ENCODE data around the gene GALC. TPM values are rescaled to one million over a fixed set of nuclear protein-coding genes. Genes with fewer than 3 reads are reported as not detected.

GALC gene
- total RNA-seq, 1 experiment from 2014 or later: 15.7 TPM

DNA sequence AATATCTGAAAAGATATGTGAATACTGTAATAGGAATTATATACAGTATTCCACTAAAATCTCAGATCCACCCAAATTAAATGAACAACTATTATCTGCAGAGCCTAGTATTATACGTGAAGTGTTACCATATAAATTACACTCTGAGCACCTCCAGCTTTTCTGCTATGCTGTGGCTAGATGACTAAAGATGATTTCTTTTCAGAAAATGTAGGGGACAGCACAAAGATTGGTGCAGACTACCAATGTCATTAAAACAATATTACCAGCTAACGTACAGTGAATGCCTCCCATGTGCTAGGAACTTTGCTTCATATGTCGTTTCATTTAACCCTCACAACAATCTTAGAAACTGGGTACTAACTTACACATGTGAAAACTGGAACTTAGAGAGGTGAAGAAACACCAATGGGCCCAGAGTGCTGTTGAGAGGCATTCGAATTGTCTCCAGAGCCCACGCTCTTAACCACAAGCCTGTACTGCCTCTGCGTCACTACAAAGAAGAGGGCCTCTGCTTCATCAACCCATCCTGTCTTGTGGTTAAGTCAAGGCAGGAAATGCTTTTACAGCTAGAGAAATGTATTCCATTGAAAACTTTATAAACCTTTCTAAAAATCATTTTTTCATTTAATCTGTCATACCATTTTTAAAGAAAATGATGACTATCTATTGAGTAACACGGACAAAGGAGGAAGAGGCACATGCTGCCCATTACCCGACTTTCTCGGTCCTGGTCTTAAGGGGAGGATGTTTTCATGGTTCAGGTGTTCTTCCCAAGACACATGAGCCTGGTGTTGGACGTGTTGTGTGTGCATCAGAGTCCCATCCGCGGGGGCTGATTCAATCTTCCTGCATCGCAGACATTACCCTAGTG is 13.2 kb upstream of the GALC start:
- no peak for DNase-seq (ENCODE audit: low read depth)

- DNase-seq (ENCODE audit: low read depth): no peak
Measured at GRCh38 chr14:88005050-88005481, 12.1 kb upstream of the GALC start, which contains the start of gene GPR65. Gene GPR65, plus strand, starts transcription at chr14:88005135. Its CDS starts 5,713 bp downstream, at chr14:88010848.

GRCh38 chr14:88004506-88005036 is 11.6 kb upstream of the GALC start:
- no peak for DNase-seq (ENCODE audit: low read depth)

GRCh38 chr14:88003425-88003824 is 10.4 kb upstream of the GALC start:
- no peak for DNase-seq (ENCODE audit: low read depth)

GRCh38 chr14:88002421-88003075 is 9.6 kb upstream of the GALC start:
- no peak for DNase-seq (ENCODE audit: low read depth)

DNA sequence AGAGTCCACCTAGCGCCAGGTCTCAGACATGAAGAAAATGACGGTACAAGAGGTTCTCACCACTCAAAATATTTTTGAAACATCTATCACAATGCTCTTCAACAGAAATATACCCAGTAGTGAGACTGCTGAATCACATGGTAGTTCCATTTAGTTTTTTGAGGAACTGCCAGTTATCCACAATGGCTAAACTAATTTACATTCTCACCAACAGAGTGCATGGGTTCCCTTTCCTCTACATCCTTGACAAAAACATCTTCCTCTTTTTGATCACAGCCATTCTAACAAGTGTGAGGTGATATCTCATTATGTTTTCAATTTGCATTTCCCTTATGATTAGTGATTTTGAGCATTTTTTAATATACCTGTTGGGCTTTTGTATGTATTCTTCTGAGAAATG is 6.3 kb upstream of the GALC start:
- no peak for DNase-seq (ENCODE audit: low read depth)

GRCh38 chr14:87998482-87998881 is 5.5 kb upstream of the GALC start:
- DNase-seq (ENCODE audit: low read depth): no peak

DNA sequence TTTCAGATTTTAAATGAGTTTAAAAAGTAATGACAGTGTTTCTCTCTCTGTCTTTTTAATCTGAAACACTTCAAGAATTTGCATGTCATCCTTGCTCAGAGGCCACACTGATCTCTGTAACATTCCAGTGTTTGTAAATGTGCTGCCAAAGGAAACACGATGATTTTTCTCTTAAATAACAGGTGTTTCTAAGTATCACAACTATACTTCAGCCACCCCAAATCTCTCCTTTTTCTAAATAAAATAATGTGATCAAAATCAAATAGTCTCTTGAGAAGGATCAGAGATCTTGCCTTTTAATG is 3.3 kb upstream of the GALC start:
- no peak for DNase-seq (ENCODE audit: low read depth)

- peak; percentile 13 for DNase-seq (ENCODE audit: low read depth)
Measured at GRCh38 chr14:87995500-87996290, 2.7 kb upstream of the GALC start.

GRCh38 chr14:87994974-87995373 is 2.0 kb upstream of the GALC start:
- DNase-seq (ENCODE audit: low read depth): no peak

GRCh38 chr14:87992346-87992717 is 650 bp downstream of the GALC start:
- no peak for DNase-seq (ENCODE audit: low read depth)

GRCh38 chr14:87990682-87991081 is 2.3 kb downstream of the GALC start:
- no peak for DNase-seq (ENCODE audit: low read depth)

GRCh38 chr14:87989956-87990299 is 3.1 kb downstream of the GALC start:
- no peak for DNase-seq (ENCODE audit: low read depth)

DNA sequence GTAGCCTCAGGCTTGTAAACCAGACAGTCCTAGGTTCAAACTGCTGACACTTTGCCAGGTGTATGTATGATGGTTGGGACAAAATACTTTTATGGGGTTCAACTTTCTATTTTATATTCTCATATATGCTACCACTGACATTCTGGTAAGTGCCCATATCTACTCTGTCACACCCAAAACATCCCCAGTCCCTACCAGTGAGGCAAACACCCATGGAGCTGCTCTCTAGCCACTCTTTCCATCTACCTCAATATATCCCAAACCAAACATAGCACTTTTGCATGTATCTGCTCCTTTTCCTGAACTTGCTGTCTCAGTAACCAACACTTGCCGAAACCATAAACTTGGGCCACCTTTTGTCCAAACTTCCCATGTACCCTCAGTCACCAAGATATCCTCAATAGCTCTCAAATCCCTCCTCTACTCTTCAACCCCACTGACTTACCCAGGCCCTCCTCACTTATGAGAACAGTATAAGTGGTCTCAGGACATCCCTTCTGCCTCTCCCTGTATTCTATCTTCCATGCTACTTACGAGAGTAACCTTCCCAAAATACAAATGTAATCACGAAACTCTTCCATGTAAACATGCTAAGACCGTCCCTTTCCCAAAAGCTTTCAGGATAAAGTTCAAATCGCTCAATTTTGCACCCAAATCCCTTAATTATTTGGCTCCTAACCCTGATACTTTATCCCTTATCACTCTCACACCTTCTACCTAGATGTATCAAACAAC is 3.6 kb downstream of the GALC start:
- DNase-seq (ENCODE audit: low read depth): no peak

DNA sequence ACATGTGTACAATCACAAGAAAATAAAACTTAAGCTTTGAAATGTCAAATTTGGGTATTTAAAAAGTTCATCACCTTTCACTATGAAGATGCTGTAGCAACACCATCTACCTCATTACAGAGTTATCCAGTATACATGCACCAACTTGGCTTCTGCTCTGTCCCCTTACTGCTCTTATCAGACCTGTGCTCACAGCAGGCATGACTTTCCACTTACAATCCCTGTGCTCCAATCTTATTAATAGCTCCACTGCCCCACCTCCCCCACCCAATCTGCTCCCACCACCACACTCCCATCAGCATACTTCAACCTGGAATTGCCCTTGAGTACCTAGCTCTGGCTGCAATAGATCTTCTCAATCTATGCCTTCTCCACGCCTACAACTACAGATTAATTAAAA is 13.3 kb downstream of the GALC start:
- no peak for DNase-seq (ENCODE audit: low read depth)

DNA sequence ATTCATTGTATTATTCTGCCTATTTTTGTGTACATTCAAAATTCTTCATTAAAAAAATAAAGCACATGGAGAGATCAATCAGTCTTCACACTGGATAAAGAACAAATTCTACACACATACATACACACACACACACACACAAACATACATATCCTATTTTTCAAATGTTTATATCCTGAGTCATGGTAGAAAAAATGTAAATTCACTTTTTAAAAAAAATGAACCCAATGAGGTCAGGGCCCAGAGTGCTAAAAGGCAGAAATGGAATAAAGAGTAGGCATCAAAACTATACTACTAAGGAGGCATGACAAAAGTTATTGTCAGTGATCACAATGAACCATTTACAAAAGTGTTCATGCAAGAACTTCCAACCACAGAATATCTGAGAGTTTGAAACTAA is 17.3 kb downstream of the GALC start:
- DNase-seq (ENCODE audit: low read depth): no peak

- DNase-seq (ENCODE audit: low read depth): no peak
Measured at GRCh38 chr14:87971010-87971409, 22.0 kb downstream of the GALC start.

DNA sequence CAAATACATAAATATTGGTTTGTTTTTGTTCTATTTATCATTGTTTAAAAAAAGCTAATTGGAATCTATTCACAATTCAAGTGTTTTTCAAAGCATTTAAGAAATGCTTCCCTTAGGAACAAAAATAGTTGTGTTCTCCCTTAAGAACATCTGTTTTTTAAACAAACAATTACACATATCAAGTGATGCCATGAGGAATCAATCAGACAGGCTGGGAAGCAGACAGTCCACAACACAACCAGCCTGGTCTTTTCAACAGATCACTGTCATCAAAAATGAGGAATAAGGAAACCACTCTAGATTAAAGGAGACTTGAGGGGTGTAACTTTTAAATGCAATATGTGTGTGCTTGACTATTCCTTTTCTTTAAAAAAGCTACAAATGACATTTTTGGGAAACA is 25.5 kb downstream of the GALC start:
- no peak for DNase-seq (ENCODE audit: low read depth)

- peak; percentile 27 for DNase-seq (ENCODE audit: low read depth)
Measured at GRCh38 chr14:87966816-87967215, 26.2 kb downstream of the GALC start.

- no peak for DNase-seq (ENCODE audit: low read depth)
Measured at GRCh38 chr14:87961246-87961645, 31.7 kb downstream of the GALC start.

DNA sequence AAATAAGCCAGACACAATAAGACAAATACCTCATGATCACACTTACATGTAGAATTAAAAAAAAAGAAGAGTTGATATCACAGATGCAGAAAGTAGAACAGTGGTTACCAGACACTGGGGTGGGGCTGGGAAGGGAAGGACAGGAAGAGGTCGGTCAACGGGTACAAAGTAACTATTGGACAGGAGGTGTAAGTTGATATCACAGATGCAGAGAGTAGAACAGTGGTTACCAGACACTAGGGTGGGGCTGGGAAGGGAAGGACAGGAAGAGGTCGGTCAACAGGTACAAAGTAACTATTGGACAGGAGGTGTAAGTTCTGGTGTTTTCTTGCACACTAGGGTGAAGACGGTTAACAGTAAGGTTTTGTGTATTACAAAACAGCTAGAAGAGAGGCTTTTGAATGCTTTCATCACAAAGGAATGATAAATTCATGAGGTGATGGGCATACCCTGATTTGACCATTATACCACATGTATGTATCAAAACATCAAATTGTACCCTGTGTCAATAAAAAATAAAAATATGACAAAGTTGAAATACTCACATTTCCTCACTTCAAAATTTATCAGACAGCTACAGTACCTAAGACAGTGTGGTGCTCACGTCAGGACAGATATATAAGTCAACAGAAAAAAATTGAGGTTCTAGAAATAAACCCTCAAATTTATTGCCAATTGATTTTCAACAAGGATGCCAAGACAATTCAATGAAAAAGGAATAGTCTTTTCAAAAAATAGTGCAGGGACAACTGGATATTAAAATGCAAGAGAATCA is 32.8 kb downstream of the GALC start:
- no peak for DNase-seq (ENCODE audit: low read depth)

Data from M059J (cell line).